SH-SY5Y (cell line): ENCODE data around the gene CLEC2L.

ENCODE experiments used
- GATA2 ChIP-seq: IDR thresholded peaks from 2 replicates; pipeline ENCODE4 v1.6.1; 2011; ENCODE audit warnings: mild to moderate bottlenecking, low read depth, low read length
- GATA3 ChIP-seq: IDR thresholded peaks from 2 replicates; pipeline ENCODE4 v1.6.1; 2011; ENCODE audit warnings: low read depth, mild to moderate bottlenecking, low read length, moderate library complexity

Gene CLEC2L

DNA sequence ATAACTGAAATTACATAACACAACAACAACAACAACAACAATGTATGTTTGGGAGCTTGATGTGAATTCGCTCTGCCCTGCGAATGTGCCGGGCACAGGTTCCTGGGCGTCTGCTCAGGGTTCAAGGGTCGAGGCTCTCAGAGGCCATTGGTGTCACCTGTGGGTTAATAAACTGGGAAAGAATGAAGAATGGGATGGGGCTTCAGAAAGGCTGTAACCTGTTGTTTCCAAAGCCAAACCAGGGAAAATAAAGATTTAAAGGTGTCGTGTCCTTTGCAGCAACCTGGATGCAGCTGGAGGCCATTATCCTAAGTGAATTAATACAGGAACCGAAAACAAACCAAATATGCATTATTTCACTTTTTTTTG lies 22.7 kb upstream of the CLEC2L start:
- TF ChIP-seq GATA3 (no peak), GATA2 (no peak)

DNA sequence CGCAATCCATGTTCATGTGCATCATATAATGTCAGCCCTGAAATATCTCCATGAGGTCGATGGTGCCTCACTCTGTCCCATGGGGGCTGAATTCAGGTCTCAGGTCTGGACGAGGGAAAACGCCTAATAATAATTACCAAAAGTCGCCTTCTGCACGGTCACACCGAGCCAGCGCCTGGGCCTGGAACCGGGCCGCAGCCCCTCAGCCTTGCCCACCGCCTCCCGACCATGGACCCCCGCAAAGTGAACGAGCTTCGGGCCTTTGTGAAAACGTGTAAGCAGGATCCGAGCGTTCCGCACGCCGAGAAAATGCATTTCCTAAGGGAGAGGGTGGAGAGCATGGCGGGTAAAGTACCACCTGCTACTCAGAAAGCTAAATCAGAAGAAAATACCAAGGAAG lies 21.3 kb upstream of the CLEC2L start:
- TF ChIP-seq GATA2 (no peak), GATA3 (no peak)

DNA sequence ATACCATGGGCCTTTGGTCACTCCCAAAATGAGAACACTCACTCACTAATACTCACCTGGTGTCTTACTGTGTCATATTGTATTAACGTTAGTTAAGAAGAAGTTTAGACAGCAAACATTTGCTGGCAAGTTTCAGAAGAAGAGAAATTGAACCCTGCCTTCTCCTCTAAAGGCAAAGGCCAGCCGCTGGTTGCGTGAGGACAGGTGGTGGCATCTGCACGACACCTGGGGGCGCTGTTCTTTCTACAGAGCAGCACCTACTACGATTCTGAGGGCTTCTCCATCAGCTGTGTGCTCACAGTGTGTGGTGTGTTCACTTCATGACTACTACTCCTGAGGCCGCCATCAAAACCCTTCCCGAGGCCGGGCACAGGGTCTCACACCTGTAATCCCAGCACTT lies 17.9 kb upstream of the CLEC2L start:
- no peak for TF ChIP-seq GATA3
- no peak for TF ChIP-seq GATA2

DNA sequence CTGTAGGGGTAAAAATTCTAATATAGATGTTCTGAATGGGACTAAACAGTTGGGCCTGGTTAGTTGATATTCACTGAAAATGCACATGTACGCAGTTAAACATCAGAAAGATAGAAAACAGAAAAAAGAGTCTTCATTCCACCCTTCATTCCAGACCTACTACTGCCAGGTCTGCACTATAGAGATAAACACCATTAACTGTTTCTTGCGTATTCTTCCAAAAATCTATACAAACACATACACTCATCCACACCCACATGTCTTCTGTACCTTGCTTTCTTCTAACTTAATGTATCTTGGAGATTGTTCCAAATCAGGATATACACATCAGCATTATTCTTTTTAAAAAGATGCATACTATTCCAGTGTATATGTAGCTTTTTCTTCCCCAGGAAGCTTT lies 13.9 kb upstream of the CLEC2L start:
- TF ChIP-seq GATA2 (no peak), GATA3 (no peak)

GRCh38 chr7:139511315-139511714 lies 12.2 kb upstream of the CLEC2L start:
- TF ChIP-seq GATA3 (no peak), GATA2 (no peak)

- TF ChIP-seq GATA2, result no peak
- no peak for TF ChIP-seq GATA3
Measured at GRCh38 chr7:139515266-139515665, 8.2 kb upstream of the CLEC2L start.

DNA sequence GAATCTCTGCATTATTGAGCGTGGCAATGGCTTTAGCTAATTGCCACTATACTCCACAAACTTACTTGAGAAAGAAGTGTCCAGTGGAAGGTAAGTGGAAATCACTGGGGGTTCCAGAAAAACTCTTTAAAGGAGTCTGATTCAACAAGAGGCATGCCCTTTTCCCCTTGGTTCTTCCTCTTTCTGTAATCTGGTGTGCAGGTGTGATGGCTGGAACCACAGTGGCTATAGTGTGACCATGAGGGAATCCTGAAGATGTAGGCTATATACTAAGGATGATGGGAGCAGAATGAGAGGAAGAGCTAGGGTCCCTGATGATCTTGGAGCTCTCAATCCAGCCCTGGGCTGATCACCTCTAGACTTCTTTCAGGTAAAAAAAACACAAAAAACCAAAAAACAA lies 2.0 kb upstream of the CLEC2L start:
- TF ChIP-seq GATA2, result no peak

DNA sequence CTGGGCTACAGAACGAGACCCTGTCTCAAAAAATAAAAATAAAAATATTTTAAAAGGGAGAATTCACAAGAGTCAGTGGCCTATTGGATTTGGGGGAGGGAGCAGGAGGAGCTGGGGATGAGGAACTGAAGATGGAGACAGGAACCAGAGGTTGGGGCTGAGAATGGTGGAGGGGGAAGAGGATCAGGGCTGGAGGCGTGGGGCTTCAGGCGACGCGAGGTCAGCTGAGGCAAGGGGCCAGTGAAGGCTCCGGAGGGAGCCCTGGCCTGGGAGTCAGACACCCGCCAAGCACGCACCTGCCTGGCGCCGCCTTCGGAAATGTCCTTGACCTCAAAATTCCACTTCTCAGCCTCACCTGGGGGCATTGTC lies 671 bp upstream of the CLEC2L start:
- TF ChIP-seq GATA3 (no peak), GATA2 (no peak)

- no peak for TF ChIP-seq GATA2
- no peak for TF ChIP-seq GATA3
Measured at GRCh38 chr7:139523968-139524815, 707 bp downstream of the CLEC2L start.

GRCh38 chr7:139525239-139525638 lies 1.8 kb downstream of the CLEC2L start:
- TF ChIP-seq GATA2 (no peak), GATA3 (no peak)

DNA sequence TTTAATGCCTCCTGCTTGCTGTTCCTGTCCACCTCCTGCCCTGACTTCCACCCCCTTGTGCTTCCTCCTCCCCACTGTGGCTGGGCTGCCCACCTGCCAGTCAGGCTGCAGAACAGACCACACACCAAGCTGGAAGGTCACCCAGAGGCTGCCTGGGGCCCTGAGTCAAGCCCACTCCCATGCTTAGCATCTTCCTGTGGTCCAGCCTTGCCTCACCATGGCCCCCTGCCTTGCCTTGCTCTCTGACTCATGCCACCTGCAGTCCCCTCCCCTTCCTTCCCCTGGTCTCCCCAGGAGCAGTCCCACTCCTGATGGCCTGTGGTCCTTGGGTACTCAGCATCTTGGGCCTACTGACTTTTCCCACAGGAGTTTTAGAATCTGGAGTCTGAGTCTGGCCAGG lies 2.3 kb downstream of the CLEC2L start:
- TF ChIP-seq GATA3 (no peak), GATA2 (no peak)

- TF ChIP-seq GATA3 (no peak), GATA2 (no peak)
Measured at GRCh38 chr7:139526578-139527544, 3.4 kb downstream of the CLEC2L start.

DNA sequence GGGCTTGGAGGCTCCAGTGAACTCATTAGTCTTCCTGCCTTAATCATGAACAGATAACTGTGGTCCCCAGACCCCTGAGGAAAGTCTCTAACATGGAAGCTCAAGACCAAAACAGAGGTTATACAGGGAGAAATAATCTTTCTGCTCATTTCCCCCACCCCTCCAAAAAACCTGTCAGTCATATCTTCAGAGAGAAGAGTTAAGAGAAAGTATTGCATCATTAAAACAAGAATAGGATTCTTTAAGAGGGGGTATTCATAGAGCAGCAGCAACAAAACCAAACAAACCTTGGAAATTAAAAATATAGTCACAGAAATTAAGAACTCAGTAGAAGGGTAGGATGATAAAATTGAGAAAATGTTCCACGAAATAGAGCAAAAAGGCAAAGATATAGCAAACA lies 7.6 kb downstream of the CLEC2L start:
- no peak for TF ChIP-seq GATA3
- TF ChIP-seq GATA2, result no peak

DNA sequence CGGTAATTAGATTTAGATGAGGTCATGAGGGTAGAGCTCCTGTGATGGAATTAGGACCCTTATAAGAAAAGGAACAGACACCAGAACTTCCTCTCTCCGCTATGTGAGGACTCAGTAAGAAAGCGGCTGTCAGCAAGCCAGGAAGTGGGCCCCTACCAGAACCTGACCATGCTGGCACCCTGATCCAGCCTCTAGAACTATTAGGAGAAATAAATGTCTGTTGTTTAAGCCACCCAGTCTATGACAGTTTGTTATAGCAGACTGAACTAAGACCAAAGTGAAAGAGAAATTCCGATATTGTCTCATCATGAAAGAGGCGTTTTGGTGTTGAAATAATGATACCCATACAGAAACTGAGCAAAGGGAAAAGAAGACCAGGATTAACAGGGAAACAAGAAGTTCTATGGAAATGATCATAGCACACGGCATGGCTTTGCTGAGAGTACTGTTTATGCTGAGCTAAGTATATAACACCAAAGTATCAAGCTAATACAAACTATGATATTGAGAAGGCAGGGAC lies 9.2 kb downstream of the CLEC2L start:
- no peak for TF ChIP-seq GATA2
- no peak for TF ChIP-seq GATA3

- TF ChIP-seq GATA2, result no peak
Measured at GRCh38 chr7:139534096-139534495, 10.6 kb downstream of the CLEC2L start.

- TF ChIP-seq GATA3, result no peak
- TF ChIP-seq GATA2, result no peak
Measured at GRCh38 chr7:139534966-139535651, 11.6 kb downstream of the CLEC2L start.
